Uterus (tissue), 4 donors: Measurements from ENCODE around the gene XRCC4. TPM values are rescaled to one million over a fixed set of nuclear protein-coding genes. Genes with fewer than 3 reads are reported as not detected.

ENCODE experiments used
- DNase-seq, 2 donors: peaks; one replicate each; pipeline ENCODE4 v3.0.0-alpha.2; 2019 to 2020
- H3K27ac ChIP-seq, 2 donors: fragments of 200-600 bp; sonication (generic); 1 replicate in 1 of 2; 2 replicates in 1 of 2; pipeline ENCODE4 v1.5.1; 2016 to 2018
- H3K27me3 ChIP-seq, 2 donors: fragments of 200-600 bp; sonication (generic); one replicate each; pipeline ENCODE4 v1.5.1; 2018 to 2019; ENCODE audit warnings: control low read depth in 1 of 2
- H3K36me3 ChIP-seq, 2 donors: fragments of 200-600 bp; sonication (generic); one replicate each; pipeline ENCODE4 v1.5.1; 2019; ENCODE audit warnings: control low read depth in 1 of 2
- H3K4me1 ChIP-seq, 2 donors: fragments of 200-600 bp; sonication (generic); one replicate each; pipeline ENCODE4 v1.5.1; 2018 to 2019; ENCODE audit warnings: control low read depth in 1 of 2
- H3K4me3 ChIP-seq, 2 donors: fragments of 200-600 bp; sonication (generic); 1 replicate in 1 of 2; 2 replicates in 1 of 2; pipeline ENCODE4 v1.5.1; 2018 to 2019; ENCODE audit warnings: mild to moderate bottlenecking in 1 of 2
- H3K9me3 ChIP-seq, 2 donors: fragments of 200-600 bp; sonication (generic); one replicate each; pipeline ENCODE4 v1.5.1; 2019; ENCODE audit warnings: control low read depth in 1 of 2
- CTCF ChIP-seq, 4 experiments: fragments of 200-600 bp in 2 of 4; fragments of 450-650 bp in 2 of 4; sonication (generic) in 2 of 4; IDR thresholded peaks; one replicate each; pipeline ENCODE4 v1.5.1; 2016 to 2019; ENCODE audit warnings: antibody characterized with exemption in 4 of 4, mild to moderate bottlenecking in 2 of 4, moderate library complexity in 1 of 4
- POLR2A ChIP-seq, 2 donors: fragments of 450-650 bp; IDR thresholded peaks; one replicate each; pipeline ENCODE4 v1.6.1; 2016; ENCODE audit warnings: antibody characterized with exemption in 2 of 2, mild to moderate bottlenecking in 1 of 2, moderate library complexity in 1 of 2
- intact Hi-C: fragments of 100-400 bp; cut with DNase I; formaldehyde crosslinking; loops from one replicate; pipeline ENCODE4 v1.15.1; 2023; ENCODE audit warnings: low total_unique reads
- total RNA-seq, 4 donors: library from RNA; depleted of rRNA in 3 of 4; stranded (reverse); fragments of >200 nt in 3 of 4; gene quantifications; one replicate each; pipeline versions ENCODE4 v1.1.0 to v1.2.4, GENCODE V29; 2014 to 2023
- donor health status: DM: yes; HTN: yes; CAD: no.

The XRCC4 gene
- total RNA-seq, 4 donors from 2014 or later = 1.3 to 12.2 (median 5.5) TPM; not detected in 1

GRCh38 chr5:83377131-83377865 lies 300.0 kb downstream of the XRCC4 start:
- intact Hi-C loops = no loop called here
- Histone ChIP-seq H3K4me3 (no peak overlapping the region), H3K36me3 (no peaks in the 10 kb centered on the region), H3K4me1 (no peaks in the 10 kb centered on the region), H3K27ac (peak overlapping the region in 1 of 2 donors; percentile 10), H3K27me3 (no peaks in the 10 kb centered on the region), H3K9me3 (no peaks in the 10 kb centered on the region)
- no peak for TF ChIP-seq POLR2A (IDR thresholded peaks at IDR 0.05)
- TF ChIP-seq CTCF (IDR thresholded peaks at IDR 0.05) = no peak
- no peak for DNase-seq

GRCh38 chr5:83378624-83379289 lies 301.4 kb downstream of the XRCC4 start:
- H3K9me3 ChIP-seq = no peaks in the 10 kb centered on the region
- H3K4me3 ChIP-seq = no peak overlapping the region
- no peak overlapping the region for H3K27ac ChIP-seq
- intact Hi-C loops = no loop called here
- no peak for DNase-seq
- H3K27me3 ChIP-seq = no peaks in the 10 kb centered on the region
- H3K36me3 ChIP-seq = no peaks in the 10 kb centered on the region
- no peak for TF ChIP-seq POLR2A (IDR thresholded peaks at IDR 0.05)
- TF ChIP-seq CTCF (IDR thresholded peaks at IDR 0.05) = no peak
- H3K4me1 ChIP-seq = no peaks in the 10 kb centered on the region

- DNase-seq = no peak
- no peaks in the 10 kb centered on the region for H3K9me3 ChIP-seq
- H3K4me1 ChIP-seq = no peaks in the 10 kb centered on the region
- TF ChIP-seq CTCF (IDR thresholded peaks at IDR 0.05) = no peak
- TF ChIP-seq POLR2A (IDR thresholded peaks at IDR 0.05) = no peak
- H3K4me3 ChIP-seq = no peak overlapping the region
- intact Hi-C loops = no loop called here
- H3K27me3 ChIP-seq = no peaks in the 10 kb centered on the region
- H3K27ac ChIP-seq = no peak overlapping the region
- H3K36me3 ChIP-seq = no peaks in the 10 kb centered on the region
Measured at GRCh38 chr5:83385812-83386211, 308.5 kb downstream of the XRCC4 start.

GRCh38 chr5:83387041-83387440 lies 309.7 kb downstream of the XRCC4 start:
- intact Hi-C loops = no loop called here
- DNase-seq = no peak
- H3K9me3 ChIP-seq = no peaks in the 10 kb centered on the region
- no peaks in the 10 kb centered on the region for H3K4me1 ChIP-seq
- TF ChIP-seq CTCF (IDR thresholded peaks at IDR 0.05) = no peak
- TF ChIP-seq POLR2A (IDR thresholded peaks at IDR 0.05) = no peak
- no peaks in the 10 kb centered on the region for H3K27me3 ChIP-seq
- H3K27ac ChIP-seq = no peak overlapping the region
- no peak overlapping the region for H3K4me3 ChIP-seq
- no peaks in the 10 kb centered on the region for H3K36me3 ChIP-seq

GRCh38 chr5:83388608-83389007 lies 311.3 kb downstream of the XRCC4 start:
- TF ChIP-seq POLR2A (IDR thresholded peaks at IDR 0.05) (no peak), CTCF (IDR thresholded peaks at IDR 0.05) (no peak)
- Histone ChIP-seq H3K36me3 (no peaks in the 10 kb centered on the region), H3K9me3 (no peaks in the 10 kb centered on the region), H3K27me3 (no peaks in the 10 kb centered on the region), H3K4me1 (no peaks in the 10 kb centered on the region), H3K27ac (no peak overlapping the region), H3K4me3 (no peak overlapping the region)
- no peak for DNase-seq
- intact Hi-C loops = no loop called here
